GM10847 (cell line): ENCODE measurements around the gene IRF9.
A peak's percentile ranks its signal among the peaks of the same experiment; 100 is the strongest.

Experiments
- POLR2A ChIP-seq: IDR thresholded peaks from 2 replicates; pipeline ENCODE4 v1.6.1; 2011; ENCODE audit not compliant: insufficient read length; ENCODE audit errors: extremely low read depth

IRF9 gene

GRCh38 chr14:24189059-24189375 is 28.0 kb downstream of the IRF9 start:
- TF ChIP-seq POLR2A = no peak

GRCh38 chr14:24189460-24189859 is 28.4 kb downstream of the IRF9 start:
- no peak for TF ChIP-seq POLR2A

- TF ChIP-seq POLR2A = no peak
Observed at GRCh38 chr14:24190416-24190815, 29.4 kb downstream of the IRF9 start.

GRCh38 chr14:24192933-24193332 is 31.9 kb downstream of the IRF9 start:
- no peak for TF ChIP-seq POLR2A

GRCh38 chr14:24194186-24194872 is 33.3 kb downstream of the IRF9 start:
- TF ChIP-seq POLR2A = no peak

GRCh38 chr14:24194873-24195185 is 33.8 kb downstream of the IRF9 start:
- TF ChIP-seq POLR2A = no peak

GRCh38 chr14:24195186-24196070 is 34.4 kb downstream of the IRF9 start, which contains the start of gene TM9SF1:
Gene TM9SF1, minus strand, starts transcription at chr14:24195441. Its CDS starts 422 bp downstream, at chr14:24195019.
- TF ChIP-seq POLR2A = peak; percentile 56

GRCh38 chr14:24196071-24197055 is 35.3 kb downstream of the IRF9 start:
- no peak for TF ChIP-seq POLR2A

- no peak for TF ChIP-seq POLR2A
Observed at GRCh38 chr14:24197056-24197450, 36.0 kb downstream of the IRF9 start.

GRCh38 chr14:24198814-24199524 is 37.9 kb downstream of the IRF9 start:
- TF ChIP-seq POLR2A = no peak

GRCh38 chr14:24204163-24205146 is 43.4 kb downstream of the IRF9 start:
- no peak for TF ChIP-seq POLR2A

- TF ChIP-seq POLR2A = no peak
Observed at GRCh38 chr14:24206260-24207103, 45.4 kb downstream of the IRF9 start.

- no peak for TF ChIP-seq POLR2A
Observed at GRCh38 chr14:24207104-24207551, 46.1 kb downstream of the IRF9 start.
